Measurements from ENCODE around the gene GMDS.
"Not testable (repeated sequence)": the region's sequence is repeated elsewhere in the genome, so short reads cannot be mapped to it uniquely, and the experiment has no call there.

- not testable (repeated sequence) for TF ChIP-seq RFX5 (IDR thresholded peaks at IDR 0.05; ENCODE audit: low read depth, low read length)
- TF ChIP-seq, protein P1, sequence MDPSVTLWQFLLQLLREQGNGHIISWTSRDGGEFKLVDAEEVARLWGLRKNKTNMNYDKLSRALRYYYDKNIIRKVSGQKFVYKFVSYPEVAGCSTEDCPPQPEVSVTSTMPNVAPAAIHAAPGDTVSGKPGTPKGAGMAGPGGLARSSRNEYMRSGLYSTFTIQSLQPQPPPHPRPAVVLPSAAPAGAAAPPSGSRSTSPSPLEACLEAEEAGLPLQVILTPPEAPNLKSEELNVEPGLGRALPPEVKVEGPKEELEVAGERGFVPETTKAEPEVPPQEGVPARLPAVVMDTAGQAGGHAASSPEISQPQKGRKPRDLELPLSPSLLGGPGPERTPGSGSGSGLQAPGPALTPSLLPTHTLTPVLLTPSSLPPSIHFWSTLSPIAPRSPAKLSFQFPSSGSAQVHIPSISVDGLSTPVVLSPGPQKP (IDR thresholded peaks at IDR 0.05; ENCODE audit: borderline replicate concordance, low read depth, low read length): not testable (repeated sequence)
These were observed 494.3 kb downstream of the GMDS start for GRCh38 chr6:1751063-1751462.
